AG04450 (cell line): ENCODE data around the gene OLIG1. TPM values are rescaled to one million over a fixed set of nuclear protein-coding genes. Genes with fewer than 3 reads are reported as not detected.

ENCODE experiments used
- CTCF ChIA-PET: fragments of 300-600, 350-600 bp; formaldehyde crosslinking; extraction: SDS; loops from one replicate; lab custom pipeline; 2022; ENCODE audit warnings: antibody characterized with exemption, inconsistent platforms; lab: Charles Lee
- POLR2A ChIA-PET: fragments of 350-600 bp; formaldehyde crosslinking; extraction: SDS; loops from one replicate; lab custom pipeline; 2021; ENCODE audit warnings: antibody characterized with exemption, inconsistent platforms; lab: Yijun Ruan, JAX
- DNase-seq: peaks from one replicate; pipeline ENCODE4 v3.0.0-alpha.2; 2011; ENCODE audit warnings: low read depth, low spot score
- H3K27ac ChIP-seq: one replicate; pipeline ENCODE4 v1.5.1; 2012; ENCODE audit warnings: low read depth, low read length, control low read depth
- H3K27me3 ChIP-seq: one replicate; pipeline ENCODE4 v1.6.0; 2012; ENCODE audit warnings: low read length; ENCODE audit not compliant: control insufficient read depth, insufficient read depth
- H3K4me3 ChIP-seq: 2 replicates; pipeline ENCODE4 v1.5.1; 2011; ENCODE audit warnings: mild to moderate bottlenecking, low read depth, low read length, control low read depth
- H3K9me3 ChIP-seq: 2 replicates; pipeline ENCODE4 v1.5.1; 2012; ENCODE audit warnings: low read length; ENCODE audit not compliant: control insufficient read depth, insufficient read depth
- polyA plus RNA-seq: library from polyadenylated mRNA; depleted of rRNA; stranded (reverse); fragments of >200 nt; gene quantifications from 2 replicates; pipeline ENCODE4 v1.2.3, GENCODE V29; 2011
- TF ChIP-seq, protein P1 (sequence below): IDR thresholded peaks from 2 replicates; pipeline ENCODE4 v1.5.1; 2011; ENCODE audit warnings: low read depth, low read length, control low read depth, inconsistent platforms

Gene OLIG1
- polyA plus RNA-seq, 1 experiment, result not detected

DNA sequence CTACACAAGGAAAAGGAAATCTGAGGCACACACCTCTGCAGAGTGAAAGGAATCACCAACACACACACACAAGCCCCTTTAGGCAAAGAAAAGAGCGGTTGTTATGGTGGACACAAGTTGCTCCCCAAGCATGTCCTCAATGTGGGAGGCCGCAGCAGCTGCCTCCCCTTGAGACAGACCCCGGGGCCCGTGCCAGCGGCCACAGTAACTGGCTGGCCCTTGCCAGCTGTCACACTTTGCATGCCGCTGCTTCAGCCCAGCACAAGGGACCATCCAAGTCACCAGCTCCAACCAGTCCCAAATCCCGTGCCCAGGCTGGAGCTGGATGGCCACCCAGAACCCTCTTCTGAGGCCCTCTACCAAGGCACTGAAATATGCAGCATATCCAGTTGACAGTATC, 2.9 kb upstream of the OLIG1 start:
- no peak overlapping the region for H3K4me3 ChIP-seq
- ChIA-PET POLR2A (interaction anchor here (0.6 kb wide), 1 partner anchor 29 kb away, joined by 3 read pairs; no protein-coding TSS in a partner anchor), CTCF (interaction anchor here (0.6 kb wide), 1 partner anchor 73 kb away, joined by 3 read pairs; no protein-coding TSS in a partner anchor)
- no peak overlapping the region for H3K27ac ChIP-seq
- H3K9me3 ChIP-seq, result no peaks in the 10 kb centered on the region; the same call in 1 of the 2 replicates
- TF ChIP-seq, protein P1, sequence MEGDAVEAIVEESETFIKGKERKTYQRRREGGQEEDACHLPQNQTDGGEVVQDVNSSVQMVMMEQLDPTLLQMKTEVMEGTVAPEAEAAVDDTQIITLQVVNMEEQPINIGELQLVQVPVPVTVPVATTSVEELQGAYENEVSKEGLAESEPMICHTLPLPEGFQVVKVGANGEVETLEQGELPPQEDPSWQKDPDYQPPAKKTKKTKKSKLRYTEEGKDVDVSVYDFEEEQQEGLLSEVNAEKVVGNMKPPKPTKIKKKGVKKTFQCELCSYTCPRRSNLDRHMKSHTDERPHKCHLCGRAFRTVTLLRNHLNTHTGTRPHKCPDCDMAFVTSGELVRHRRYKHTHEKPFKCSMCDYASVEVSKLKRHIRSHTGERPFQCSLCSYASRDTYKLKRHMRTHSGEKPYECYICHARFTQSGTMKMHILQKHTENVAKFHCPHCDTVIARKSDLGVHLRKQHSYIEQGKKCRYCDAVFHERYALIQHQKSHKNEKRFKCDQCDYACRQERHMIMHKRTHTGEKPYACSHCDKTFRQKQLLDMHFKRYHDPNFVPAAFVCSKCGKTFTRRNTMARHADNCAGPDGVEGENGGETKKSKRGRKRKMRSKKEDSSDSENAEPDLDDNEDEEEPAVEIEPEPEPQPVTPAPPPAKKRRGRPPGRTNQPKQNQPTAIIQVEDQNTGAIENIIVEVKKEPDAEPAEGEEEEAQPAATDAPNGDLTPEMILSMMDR, result no peak
- DNase-seq, result no peak
- H3K27me3 ChIP-seq, result peaks cover 70% of the 10 kb centered on the region

DNA sequence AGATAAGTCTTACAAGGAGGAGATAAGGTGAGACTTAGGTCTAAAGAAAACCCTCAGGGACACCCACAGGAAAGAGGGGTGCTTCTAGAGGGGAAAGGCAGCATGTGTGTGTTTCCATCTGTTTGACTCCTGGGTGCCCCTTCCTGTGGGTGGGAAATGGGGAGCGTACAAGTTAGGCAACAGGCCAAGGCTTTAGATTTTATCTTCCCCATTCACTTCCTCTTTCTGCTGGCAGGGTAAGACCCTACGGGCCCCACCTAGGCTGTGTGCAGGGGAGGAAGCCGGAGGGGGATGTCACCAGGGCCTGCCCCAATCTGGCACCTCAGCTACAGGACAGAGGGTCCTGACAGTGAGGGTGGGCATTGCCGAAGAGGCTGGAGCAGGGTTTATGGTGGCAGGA, 2.5 kb upstream of the OLIG1 start:
- CTCF ChIA-PET, result no interaction called here

DNA sequence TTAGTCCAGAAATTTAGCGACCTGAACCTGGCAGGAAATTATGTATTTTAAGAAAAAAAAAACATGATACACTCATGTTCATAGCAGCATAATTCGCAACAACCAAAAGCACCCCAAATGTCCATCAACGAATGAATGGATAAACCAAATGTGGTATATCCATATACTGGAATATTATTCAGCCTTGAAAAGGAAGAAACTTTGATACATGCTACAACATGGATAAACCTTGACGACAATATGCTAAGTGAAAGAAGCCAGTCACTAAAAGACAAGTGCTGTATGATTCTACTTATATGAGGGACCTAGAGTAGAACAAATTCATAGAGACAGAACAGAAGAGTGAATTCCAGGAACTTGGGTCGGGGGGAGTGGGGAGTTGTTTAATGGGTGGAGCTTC, 698 bp upstream of the OLIG1 start:
- no peak for DNase-seq
- TF ChIP-seq, protein P1, result no peak
- no peak overlapping the region for H3K4me3 ChIP-seq
- ChIA-PET POLR2A (no interaction called here), CTCF (no interaction called here)
- peaks cover 83% of the 10 kb centered on the region for H3K27me3 ChIP-seq
- H3K27ac ChIP-seq, result no peak overlapping the region
- H3K9me3 ChIP-seq, result no peaks in the 10 kb centered on the region; the same call in 1 of the 2 replicates

More for the DNA sequence above, 2.5 kb upstream of the OLIG1 start:
- peaks cover 75% of the 10 kb centered on the region for H3K27me3 ChIP-seq
- no peak overlapping the region for H3K27ac ChIP-seq
- TF ChIP-seq, protein P1, result no peak
- H3K4me3 ChIP-seq, result no peak overlapping the region
- DNase-seq, result no peak
- H3K9me3 ChIP-seq, result no peaks in the 10 kb centered on the region; the same call in 1 of the 2 replicates
- POLR2A ChIA-PET, result no interaction called here

DNA sequence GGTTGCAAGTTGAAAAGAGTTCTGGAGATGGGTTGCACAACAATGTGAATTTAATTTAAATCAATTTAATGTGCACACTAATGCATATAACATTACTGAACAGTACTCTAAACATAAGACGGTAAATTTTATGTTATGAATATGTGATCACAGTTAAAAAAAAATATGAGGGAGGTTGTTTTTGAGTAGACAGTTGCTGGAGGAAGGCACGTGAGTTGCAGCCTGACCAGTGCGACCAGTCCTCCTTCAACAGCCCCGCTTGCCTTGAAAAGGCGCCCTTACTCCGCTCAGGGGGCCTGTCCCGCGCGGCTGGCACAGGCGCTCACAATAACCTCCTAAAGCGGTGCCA, 322 bp upstream of the OLIG1 start:
- H3K9me3 ChIP-seq, result no peaks in the 10 kb centered on the region; the same call in 1 of the 2 replicates
- no peak overlapping the region for H3K4me3 ChIP-seq
- TF ChIP-seq, protein P1, result no peak
- no peak overlapping the region for H3K27ac ChIP-seq
- ChIA-PET POLR2A (no interaction called here), CTCF (no interaction called here)
- peaks cover 83% of the 10 kb centered on the region for H3K27me3 ChIP-seq
- no peak for DNase-seq

DNA sequence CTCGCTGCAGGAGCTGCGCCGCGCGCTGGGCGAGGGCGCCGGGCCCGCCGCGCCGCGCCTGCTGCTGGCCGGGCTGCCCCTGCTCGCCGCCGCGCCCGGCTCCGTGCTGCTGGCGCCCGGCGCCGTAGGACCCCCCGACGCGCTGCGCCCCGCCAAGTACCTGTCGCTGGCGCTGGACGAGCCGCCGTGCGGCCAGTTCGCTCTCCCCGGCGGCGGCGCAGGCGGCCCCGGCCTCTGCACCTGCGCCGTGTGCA, 730 bp downstream of the OLIG1 start:
- ChIA-PET POLR2A (no interaction called here), CTCF (no interaction called here)
- Histone ChIP-seq H3K9me3 (no peaks in the 10 kb centered on the region; the same call in 1 of the 2 replicates), H3K27ac (no peak overlapping the region), H3K4me3 (no peak overlapping the region), H3K27me3 (peaks cover 84% of the 10 kb centered on the region)
- TF ChIP-seq, protein P1, result no peak
- DNase-seq, result no peak
